Measurements from ENCODE around the gene IL1RAPL1. TPM values are rescaled to one million over a fixed set of nuclear protein-coding genes. Genes with fewer than 3 reads are reported as not detected.

IL1RAPL1 gene
- polyA plus RNA-seq, 1 donor from 2014 or later = not detected

DNA sequence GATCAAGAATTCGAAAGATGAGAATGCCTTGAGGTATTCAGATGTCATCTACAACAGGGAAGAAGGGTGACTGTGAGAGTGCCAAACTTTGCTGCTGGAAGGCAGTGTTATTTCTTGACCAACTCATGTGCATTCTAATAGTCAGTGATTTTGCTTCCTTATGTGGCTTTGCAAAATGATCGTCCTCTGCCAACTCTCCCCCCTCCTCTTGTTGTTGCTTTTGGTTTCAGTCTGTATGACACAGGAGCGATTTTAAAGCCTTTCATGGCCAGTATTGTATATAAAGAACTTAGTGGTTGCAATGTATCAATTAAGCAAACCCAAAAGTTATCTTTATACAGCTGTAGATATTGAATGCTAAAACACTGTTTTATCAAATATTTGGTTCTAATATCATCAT is 379.1 kb downstream of the IL1RAPL1 start:
- Histone ChIP-seq H3F3A (ENCODE audit: insufficient read depth, low read length, poor library complexity, severe bottlenecking) (no peaks in the 10 kb centered on the region), H3K9ac (ENCODE audit: low read length) (no peak overlapping the region), H3K4me2 (ENCODE audit: low read length) (no peak overlapping the region), H3K9me3 (ENCODE audit: low read length) (no peaks in the 10 kb centered on the region), H3K36me3 (ENCODE audit: insufficient read depth, low read length) (no peaks in the 10 kb centered on the region), H3K9me2 (ENCODE audit: insufficient read depth, low read length) (no peaks in the 10 kb centered on the region), H3K27ac (ENCODE audit: low read length) (no peak overlapping the region), H3K79me2 (replicated peaks; ENCODE audit: insufficient read depth, low read length) (no peaks in the 10 kb centered on the region), H4K20me1 (ENCODE audit: insufficient read depth) (no peaks in the 10 kb centered on the region), H3K27me3 (ENCODE audit: insufficient read depth, low read depth, low read length) (no peaks in the 10 kb centered on the region), H2AFZ (ENCODE audit: low read depth, low read length) (no peak overlapping the region), H3K4me3 (ENCODE audit: low read length) (no peak overlapping the region)
- TF ChIP-seq MXI1 (conservative IDR thresholded peaks at IDR 0.05; ENCODE audit: poor library complexity, severe bottlenecking) = no peak
- TF ChIP-seq, protein P1, sequence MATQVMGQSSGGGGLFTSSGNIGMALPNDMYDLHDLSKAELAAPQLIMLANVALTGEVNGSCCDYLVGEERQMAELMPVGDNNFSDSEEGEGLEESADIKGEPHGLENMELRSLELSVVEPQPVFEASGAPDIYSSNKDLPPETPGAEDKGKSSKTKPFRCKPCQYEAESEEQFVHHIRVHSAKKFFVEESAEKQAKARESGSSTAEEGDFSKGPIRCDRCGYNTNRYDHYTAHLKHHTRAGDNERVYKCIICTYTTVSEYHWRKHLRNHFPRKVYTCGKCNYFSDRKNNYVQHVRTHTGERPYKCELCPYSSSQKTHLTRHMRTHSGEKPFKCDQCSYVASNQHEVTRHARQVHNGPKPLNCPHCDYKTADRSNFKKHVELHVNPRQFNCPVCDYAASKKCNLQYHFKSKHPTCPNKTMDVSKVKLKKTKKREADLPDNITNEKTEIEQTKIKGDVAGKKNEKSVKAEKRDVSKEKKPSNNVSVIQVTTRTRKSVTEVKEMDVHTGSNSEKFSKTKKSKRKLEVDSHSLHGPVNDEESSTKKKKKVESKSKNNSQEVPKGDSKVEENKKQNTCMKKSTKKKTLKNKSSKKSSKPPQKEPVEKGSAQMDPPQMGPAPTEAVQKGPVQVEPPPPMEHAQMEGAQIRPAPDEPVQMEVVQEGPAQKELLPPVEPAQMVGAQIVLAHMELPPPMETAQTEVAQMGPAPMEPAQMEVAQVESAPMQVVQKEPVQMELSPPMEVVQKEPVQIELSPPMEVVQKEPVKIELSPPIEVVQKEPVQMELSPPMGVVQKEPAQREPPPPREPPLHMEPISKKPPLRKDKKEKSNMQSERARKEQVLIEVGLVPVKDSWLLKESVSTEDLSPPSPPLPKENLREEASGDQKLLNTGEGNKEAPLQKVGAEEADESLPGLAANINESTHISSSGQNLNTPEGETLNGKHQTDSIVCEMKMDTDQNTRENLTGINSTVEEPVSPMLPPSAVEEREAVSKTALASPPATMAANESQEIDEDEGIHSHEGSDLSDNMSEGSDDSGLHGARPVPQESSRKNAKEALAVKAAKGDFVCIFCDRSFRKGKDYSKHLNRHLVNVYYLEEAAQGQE (IDR thresholded peaks at IDR 0.05; ENCODE audit: borderline replicate concordance) = no peak
- TF ChIP-seq EZH2 (IDR thresholded peaks at IDR 0.05; ENCODE audit: borderline replicate concordance, insufficient read depth, low read length, poor library complexity, severe bottlenecking) = no peak
- no peak for TF ChIP-seq SMC3 (conservative IDR thresholded peaks at IDR 0.05; ENCODE audit: poor library complexity)
- TF ChIP-seq, protein P2, sequence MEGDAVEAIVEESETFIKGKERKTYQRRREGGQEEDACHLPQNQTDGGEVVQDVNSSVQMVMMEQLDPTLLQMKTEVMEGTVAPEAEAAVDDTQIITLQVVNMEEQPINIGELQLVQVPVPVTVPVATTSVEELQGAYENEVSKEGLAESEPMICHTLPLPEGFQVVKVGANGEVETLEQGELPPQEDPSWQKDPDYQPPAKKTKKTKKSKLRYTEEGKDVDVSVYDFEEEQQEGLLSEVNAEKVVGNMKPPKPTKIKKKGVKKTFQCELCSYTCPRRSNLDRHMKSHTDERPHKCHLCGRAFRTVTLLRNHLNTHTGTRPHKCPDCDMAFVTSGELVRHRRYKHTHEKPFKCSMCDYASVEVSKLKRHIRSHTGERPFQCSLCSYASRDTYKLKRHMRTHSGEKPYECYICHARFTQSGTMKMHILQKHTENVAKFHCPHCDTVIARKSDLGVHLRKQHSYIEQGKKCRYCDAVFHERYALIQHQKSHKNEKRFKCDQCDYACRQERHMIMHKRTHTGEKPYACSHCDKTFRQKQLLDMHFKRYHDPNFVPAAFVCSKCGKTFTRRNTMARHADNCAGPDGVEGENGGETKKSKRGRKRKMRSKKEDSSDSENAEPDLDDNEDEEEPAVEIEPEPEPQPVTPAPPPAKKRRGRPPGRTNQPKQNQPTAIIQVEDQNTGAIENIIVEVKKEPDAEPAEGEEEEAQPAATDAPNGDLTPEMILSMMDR (IDR thresholded peaks at IDR 0.05; ENCODE audit: poor library complexity, severe bottlenecking) = no peak
- no peak for TF ChIP-seq TAF1 (IDR thresholded peaks at IDR 0.05; ENCODE audit: low read depth)
- TF ChIP-seq EP300 (conservative IDR thresholded peaks at IDR 0.05; ENCODE audit: poor library complexity, severe bottlenecking) = no peak
- TF ChIP-seq RAD21 (conservative IDR thresholded peaks at IDR 0.05) = no peak
- no peak for TF ChIP-seq POLR2AphosphoS5 (IDR thresholded peaks at IDR 0.05)

DNA sequence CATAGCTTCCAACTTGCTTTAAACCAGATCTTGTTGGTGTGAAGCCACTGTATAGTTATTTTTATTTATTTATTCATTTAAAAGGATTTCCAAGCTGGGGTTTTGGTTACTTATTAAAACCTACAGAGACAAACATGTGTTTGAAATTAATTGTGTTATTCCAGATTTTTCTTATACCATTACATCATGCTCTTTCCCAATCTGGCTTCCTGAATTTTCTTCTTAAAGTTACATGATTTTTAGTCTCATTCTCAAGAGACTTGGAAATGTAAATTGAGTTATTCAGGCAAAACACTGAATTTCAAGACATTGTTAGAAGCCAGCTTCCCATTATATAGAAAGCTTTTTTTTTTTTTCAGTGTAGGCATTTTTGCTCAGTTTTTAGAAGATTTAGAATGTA is 381.9 kb downstream of the IL1RAPL1 start:
- H3F3A ChIP-seq (ENCODE audit: insufficient read depth, low read length, poor library complexity, severe bottlenecking) = no peaks in the 10 kb centered on the region
- H3K4me2 ChIP-seq (ENCODE audit: low read length) = no peak overlapping the region
- H3K9ac ChIP-seq (ENCODE audit: low read length) = no peak overlapping the region
- no peaks in the 10 kb centered on the region for H4K20me1 ChIP-seq (ENCODE audit: insufficient read depth)
- H3K36me3 ChIP-seq (ENCODE audit: insufficient read depth, low read length) = no peaks in the 10 kb centered on the region
- H3K9me2 ChIP-seq (ENCODE audit: insufficient read depth, low read length) = no peaks in the 10 kb centered on the region
- no peaks in the 10 kb centered on the region for H3K9me3 ChIP-seq (ENCODE audit: low read length)
- no peaks in the 10 kb centered on the region for H3K27me3 ChIP-seq (ENCODE audit: insufficient read depth, low read depth, low read length)
- TF ChIP-seq SMC3 (conservative IDR thresholded peaks at IDR 0.05; ENCODE audit: poor library complexity) (no peak), EP300 (conservative IDR thresholded peaks at IDR 0.05; ENCODE audit: poor library complexity, severe bottlenecking) (no peak), TAF1 (IDR thresholded peaks at IDR 0.05; ENCODE audit: low read depth) (no peak), EZH2 (IDR thresholded peaks at IDR 0.05; ENCODE audit: borderline replicate concordance, insufficient read depth, low read length, poor library complexity, severe bottlenecking) (no peak), POLR2AphosphoS5 (IDR thresholded peaks at IDR 0.05) (no peak)
- TF ChIP-seq, protein P1 (IDR thresholded peaks at IDR 0.05; ENCODE audit: borderline replicate concordance) = no peak
- TF ChIP-seq, protein P2 (IDR thresholded peaks at IDR 0.05; ENCODE audit: poor library complexity, severe bottlenecking) = no peak
- H3K4me3 ChIP-seq (ENCODE audit: low read length) = no peak overlapping the region
- H2AFZ ChIP-seq (ENCODE audit: low read depth, low read length) = no peak overlapping the region
- H3K79me2 ChIP-seq (replicated peaks; ENCODE audit: insufficient read depth, low read length) = no peaks in the 10 kb centered on the region
- no peak overlapping the region for H3K27ac ChIP-seq (ENCODE audit: low read length)
